DND-41 (cell line): ENCODE results near the gene SCYGR3.

Experiments used
- CTCF ChIP-seq: IDR thresholded peaks from 2 replicates; pipeline ENCODE4 v1.5.1; 2012; ENCODE audit warnings: borderline replicate concordance, low read length, moderate library complexity, mild to moderate bottlenecking; ENCODE audit not compliant: poor library complexity, severe bottlenecking; ENCODE audit errors: extremely low read depth
- EZH2 ChIP-seq: IDR thresholded peaks from 3 replicates; pipeline ENCODE4 v1.6.1; 2012; ENCODE audit warnings: borderline replicate concordance, low read depth, mild to moderate bottlenecking, moderate library complexity, low read length, inconsistent platforms; ENCODE audit not compliant: severe bottlenecking

- TF ChIP-seq CTCF (no peak), EZH2 (no peak)
Measured at GRCh38 chr2:227608561-227609338, 5.9 kb downstream of the SCYGR3 start.
